Cardiac fibroblast (primary cell): ENCODE data around the gene STARD10.

ENCODE experiments used
- DNase-seq, 2 donors: peaks; one replicate each; pipeline versions ENCODE4 v3.0.0 to v3.0.0-alpha.2; 2010; ENCODE audit warnings: low read depth in 2 of 2
- H3K4me3 ChIP-seq, 2 donors: replicated peaks in 1 of 2; 1 replicate in 1 of 2; 2 replicates in 1 of 2; pipeline ENCODE4 v1.5.1; 2011; ENCODE audit warnings: low read depth in 2 of 2, low read length in 2 of 2, mild to moderate bottlenecking in 2 of 2, moderate library complexity in 1 of 2
- CTCF ChIP-seq: IDR thresholded peaks from one replicate; pipeline ENCODE4 v1.5.1; 2011; ENCODE audit warnings: low read depth, mild to moderate bottlenecking, low read length, inconsistent platforms

Gene STARD10

GRCh38 chr11:72778535-72779494 is 15.0 kb downstream of the STARD10 start:
- H3K4me3 ChIP-seq, result no peak overlapping the region
- DNase-seq, result no peak
- TF ChIP-seq CTCF, result no peak

- H3K4me3 ChIP-seq, result no peak overlapping the region
- DNase-seq, result no peak
- no peak for TF ChIP-seq CTCF
Measured at GRCh38 chr11:72777755-72778278, 16.0 kb downstream of the STARD10 start.

- H3K4me3 ChIP-seq, result no peak overlapping the region
- TF ChIP-seq CTCF, result no peak
Measured at GRCh38 chr11:72776844-72777754, 16.7 kb downstream of the STARD10 start.

GRCh38 chr11:72776117-72776843 is 17.6 kb downstream of the STARD10 start:
- TF ChIP-seq CTCF, result no peak
- no peak for DNase-seq
- no peak overlapping the region for H3K4me3 ChIP-seq

More at GRCh38 chr11:72776844-72777754, 16.7 kb downstream of the STARD10 start:
- DNase-seq, result no peak

GRCh38 chr11:72775288-72776110 is 18.3 kb downstream of the STARD10 start:
- no peak overlapping the region for H3K4me3 ChIP-seq
- TF ChIP-seq CTCF, result no peak
- no peak for DNase-seq
